HEK293 (cell line): ENCODE measurements around the gene RRM1.
A peak's percentile ranks its signal among the peaks of the same experiment; 100 is the strongest.

Experiments used
- CTCF ChIA-PET: fragments of 350-600 bp; formaldehyde crosslinking; extraction: SDS; loops from one replicate; lab custom pipeline; 2021; ENCODE audit warnings: antibody characterized with exemption; lab: Yijun Ruan, JAX
- POLR2A ChIA-PET: fragments of 300-600 bp; formaldehyde crosslinking; extraction: SDS; loops from one replicate; lab custom pipeline; 2020; ENCODE audit warnings: antibody characterized with exemption, inconsistent platforms; lab: Yijun Ruan, JAX
- H3K27ac ChIP-seq: fragments of 200-500 bp; sonication (Bioruptor generic); 2 replicates; pipeline ENCODE4 v1.5.1; 2014; ENCODE audit warnings: low read depth, low read length, control low read depth, inconsistent platforms; ENCODE audit errors: extremely low read depth
- H3K36me3 ChIP-seq, 2 experiments: fragments of 200-500 bp in 1 of 2; sonication (Bioruptor generic) in 1 of 2; 1 replicate in 1 of 2; 2 replicates in 1 of 2; pipeline ENCODE4 v1.5.1; 2014 to 2017; ENCODE audit warnings: inconsistent platforms in 2 of 2, low read length in 2 of 2; ENCODE audit not compliant: control insufficient read depth in 2 of 2, insufficient read depth in 1 of 2
- H3K4me1 ChIP-seq: fragments of 200-500 bp; sonication (Bioruptor generic); 2 replicates; pipeline ENCODE4 v1.5.1; 2014; ENCODE audit warnings: mild to moderate bottlenecking, low read length, inconsistent platforms; ENCODE audit not compliant: control insufficient read depth, insufficient read depth
- H3K4me3 ChIP-seq: 2 replicates; pipeline ENCODE4 v1.5.1; 2011; ENCODE audit warnings: low read depth, mild to moderate bottlenecking, control low read depth, low read length, moderate library complexity
- H3K9me3 ChIP-seq: fragments of 200-500 bp; sonication (Bioruptor generic); 2 replicates; pipeline ENCODE4 v1.5.1; 2014; ENCODE audit warnings: low read depth, low read length, inconsistent platforms; ENCODE audit not compliant: control insufficient read depth, insufficient read depth
- BCL11A ChIP-seq: fragments of 450-650 bp; formaldehyde crosslinking; IDR thresholded peaks from 2 replicates; pipeline ENCODE4 v1.5.1; 2016; ENCODE audit warnings: low read depth, missing biosample characterization, missing genetic modification characterization
- ZNF140 ChIP-seq: fragments of 450-650 bp; formaldehyde crosslinking; IDR thresholded peaks from 2 replicates; pipeline ENCODE4 v1.5.1; 2016; ENCODE audit warnings: missing biosample characterization, missing genetic modification characterization
- ZNF146 ChIP-seq: fragments of 450-650 bp; formaldehyde crosslinking; IDR thresholded peaks from 2 replicates; pipeline ENCODE4 v1.5.1; 2016; ENCODE audit warnings: missing biosample characterization, missing genetic modification characterization
- ZNF184 ChIP-seq: fragments of 450-650 bp; IDR thresholded peaks from 2 replicates; pipeline ENCODE4 v1.5.1; 2018; ENCODE audit warnings: missing biosample characterization, mild to moderate bottlenecking, missing genetic modification characterization
- ZNF19 ChIP-seq: fragments of 450-650 bp; formaldehyde crosslinking; IDR thresholded peaks from 2 replicates; pipeline ENCODE4; 2016; ENCODE audit warnings: missing biosample characterization, missing genetic modification characterization, low read depth
- ZNF266 ChIP-seq: fragments of 450-650 bp; formaldehyde crosslinking; IDR thresholded peaks from 2 replicates; pipeline ENCODE4 v1.5.1; 2016; ENCODE audit warnings: missing biosample characterization, missing genetic modification characterization, low read depth
- ZNF416 ChIP-seq: fragments of 450-650 bp; formaldehyde crosslinking; IDR thresholded peaks from 2 replicates; pipeline ENCODE4 v1.5.1; 2016; ENCODE audit warnings: missing biosample characterization, missing genetic modification characterization
- ZNF426 ChIP-seq: fragments of 450-650 bp; formaldehyde crosslinking; IDR thresholded peaks from 2 replicates; pipeline ENCODE4 v1.5.1; 2017; ENCODE audit warnings: missing biosample characterization, missing genetic modification characterization, mild to moderate bottlenecking, inconsistent platforms, moderate library complexity
- ZNF623 ChIP-seq: fragments of 450-650 bp; formaldehyde crosslinking; IDR thresholded peaks from 2 replicates; pipeline ENCODE4 v1.5.1; 2016; ENCODE audit warnings: missing biosample characterization, missing genetic modification characterization
- ZNF654 ChIP-seq: fragments of 450-650 bp; formaldehyde crosslinking; IDR thresholded peaks from 2 replicates; pipeline ENCODE4 v1.5.1; 2016; ENCODE audit warnings: low read depth, missing biosample characterization, missing genetic modification characterization
- ZNF664 ChIP-seq: fragments of 450-650 bp; formaldehyde crosslinking; IDR thresholded peaks from 2 replicates; pipeline ENCODE4 v1.5.1; 2016; ENCODE audit warnings: missing biosample characterization, missing genetic modification characterization
- ZNF768 ChIP-seq: fragments of 450-650 bp; formaldehyde crosslinking; IDR thresholded peaks from 2 replicates; pipeline ENCODE4 v1.5.1; 2018; ENCODE audit warnings: missing biosample characterization, mild to moderate bottlenecking, missing genetic modification characterization
- TF ChIP-seq, protein P1 (sequence below): fragments of 450-650 bp; formaldehyde crosslinking; IDR thresholded peaks from 2 replicates; pipeline ENCODE4 v1.5.1; 2016; ENCODE audit warnings: missing biosample characterization, missing genetic modification characterization
- TF ChIP-seq, protein P2 (sequence below): fragments of 450-650 bp; formaldehyde crosslinking; IDR thresholded peaks from 2 replicates; pipeline ENCODE4 v1.5.1; 2017; ENCODE audit warnings: missing biosample characterization, missing genetic modification characterization
- TF ChIP-seq, protein P3 (sequence below): fragments of 450-650 bp; formaldehyde crosslinking; IDR thresholded peaks from 2 replicates; pipeline ENCODE4; 2016; ENCODE audit warnings: missing biosample characterization, missing genetic modification characterization
- TF ChIP-seq, protein P4 (sequence below): fragments of 450-650 bp; formaldehyde crosslinking; IDR thresholded peaks from 2 replicates; pipeline ENCODE4 v1.5.1; 2017; ENCODE audit warnings: missing biosample characterization, missing genetic modification characterization
- TF ChIP-seq, protein P5 (sequence below): fragments of 450-650 bp; formaldehyde crosslinking; IDR thresholded peaks from 2 replicates; pipeline ENCODE4 v1.5.1; 2016; ENCODE audit warnings: missing biosample characterization, missing genetic modification characterization
- TF ChIP-seq, protein P6 (sequence below): fragments of 450-650 bp; formaldehyde crosslinking; conservative IDR thresholded peaks from 2 replicates; pipeline ENCODE4 v1.5.1; 2016; ENCODE audit warnings: low read depth, missing biosample characterization, missing genetic modification characterization
- TF ChIP-seq, protein P7 (sequence below): fragments of 450-650 bp; formaldehyde crosslinking; IDR thresholded peaks from 2 replicates; pipeline ENCODE4 v1.5.1; 2017; ENCODE audit warnings: missing biosample characterization, missing genetic modification characterization

The RRM1 gene

DNA sequence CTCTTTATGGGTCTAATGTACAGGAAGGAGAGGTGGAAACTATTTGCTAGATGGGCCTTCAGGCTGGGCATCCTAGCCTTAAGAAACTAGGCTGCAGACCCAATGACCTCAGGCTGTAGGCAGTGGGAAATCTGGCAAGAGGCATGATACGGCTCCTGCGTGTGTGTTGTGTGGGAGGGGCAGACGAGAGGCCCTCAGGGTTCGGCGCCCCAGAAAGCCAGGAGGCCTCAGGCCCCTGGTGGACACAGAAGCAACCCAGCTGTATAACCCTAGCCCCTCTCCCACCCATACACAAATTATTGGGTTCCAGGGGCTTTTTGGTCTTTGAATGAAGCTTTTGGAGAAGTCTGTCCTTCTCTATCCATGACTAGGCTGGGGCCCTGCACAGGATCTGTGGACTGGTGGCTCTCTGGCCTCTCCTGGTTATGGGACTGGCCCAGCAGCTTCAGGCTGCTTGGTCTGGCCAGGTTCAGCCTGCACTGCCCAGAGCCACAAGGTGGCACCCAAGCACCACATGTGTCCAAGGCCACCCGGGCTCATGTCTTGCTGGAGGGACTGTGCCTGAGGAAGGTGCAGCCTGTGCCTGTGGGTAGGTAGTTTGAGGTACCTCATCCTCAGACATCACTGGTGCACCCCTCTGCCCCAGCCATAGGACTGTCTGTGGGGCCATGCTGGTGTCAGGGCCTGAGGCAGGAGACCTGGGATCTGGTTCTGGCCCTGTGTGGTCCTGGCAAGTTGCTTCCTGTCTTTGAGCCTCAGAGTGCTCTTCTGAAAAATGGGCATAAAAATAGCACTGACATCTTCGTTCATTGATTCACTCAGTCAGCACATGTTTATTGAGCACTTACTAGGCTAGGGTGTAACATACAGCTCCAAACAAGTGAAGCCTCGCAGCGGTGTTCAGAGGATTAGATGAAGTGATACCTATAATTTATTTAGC is 87.5 kb downstream of the RRM1 start:
- Histone ChIP-seq H3K4me1 (no peaks in the 10 kb centered on the region), H3K36me3 (no peaks in the 10 kb centered on the region), H3K4me3 (no peak overlapping the region), H3K27ac (no peak overlapping the region), H3K9me3 (no peaks in the 10 kb centered on the region)
- ChIA-PET POLR2A (no interaction called here), CTCF (interaction anchor here (0.5 to 4.1 kb wide), 17 partner anchors 281 to 1032 kb away, joined by 3 to 46 read pairs (median 3); partner anchors contain the start of gene OR51D1)
- TF ChIP-seq ZNF664 (tag by site-specific recombination) = peak; percentile 57; the same call in 1 of the 2 replicates
- no peak for TF ChIP-seq ZNF426 (tag by site-specific recombination)
- no peak for TF ChIP-seq ZNF416 (tag by site-specific recombination)
- TF ChIP-seq ZNF654 (tag by site-specific recombination) = peak; percentile 73
- no peak for TF ChIP-seq ZNF19 (tag by site-specific recombination)
- no peak for TF ChIP-seq ZNF768 (tag by site-specific recombination)
- TF ChIP-seq, protein P1, sequence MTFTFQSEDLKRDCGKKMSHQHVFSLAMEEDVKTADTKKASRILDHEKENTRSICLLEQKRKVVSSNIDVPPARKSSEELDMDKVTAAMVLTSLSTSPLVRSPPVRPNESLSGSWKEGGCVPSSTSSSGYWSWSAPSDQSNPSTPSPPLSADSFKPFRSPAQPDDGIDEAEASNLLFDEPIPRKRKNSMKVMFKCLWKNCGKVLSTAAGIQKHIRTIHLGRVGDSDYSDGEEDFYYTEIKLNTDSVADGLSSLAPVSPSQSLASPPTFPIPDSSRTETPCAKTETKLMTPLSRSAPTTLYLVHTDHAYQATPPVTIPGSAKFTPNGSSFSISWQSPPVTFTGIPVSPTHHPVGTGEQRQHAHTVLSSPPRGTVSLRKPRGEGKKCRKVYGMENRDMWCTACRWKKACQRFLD = no peak
- TF ChIP-seq, protein P2, sequence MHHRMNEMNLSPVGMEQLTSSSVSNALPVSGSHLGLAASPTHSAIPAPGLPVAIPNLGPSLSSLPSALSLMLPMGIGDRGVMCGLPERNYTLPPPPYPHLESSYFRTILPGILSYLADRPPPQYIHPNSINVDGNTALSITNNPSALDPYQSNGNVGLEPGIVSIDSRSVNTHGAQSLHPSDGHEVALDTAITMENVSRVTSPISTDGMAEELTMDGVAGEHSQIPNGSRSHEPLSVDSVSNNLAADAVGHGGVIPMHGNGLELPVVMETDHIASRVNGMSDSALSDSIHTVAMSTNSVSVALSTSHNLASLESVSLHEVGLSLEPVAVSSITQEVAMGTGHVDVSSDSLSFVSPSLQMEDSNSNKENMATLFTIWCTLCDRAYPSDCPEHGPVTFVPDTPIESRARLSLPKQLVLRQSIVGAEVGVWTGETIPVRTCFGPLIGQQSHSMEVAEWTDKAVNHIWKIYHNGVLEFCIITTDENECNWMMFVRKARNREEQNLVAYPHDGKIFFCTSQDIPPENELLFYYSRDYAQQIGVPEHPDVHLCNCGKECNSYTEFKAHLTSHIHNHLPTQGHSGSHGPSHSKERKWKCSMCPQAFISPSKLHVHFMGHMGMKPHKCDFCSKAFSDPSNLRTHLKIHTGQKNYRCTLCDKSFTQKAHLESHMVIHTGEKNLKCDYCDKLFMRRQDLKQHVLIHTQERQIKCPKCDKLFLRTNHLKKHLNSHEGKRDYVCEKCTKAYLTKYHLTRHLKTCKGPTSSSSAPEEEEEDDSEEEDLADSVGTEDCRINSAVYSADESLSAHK = no peak
- TF ChIP-seq ZNF184 (tag by site-specific recombination) = no peak
- no peak for TF ChIP-seq ZNF266 (tag by site-specific recombination)
- no peak for TF ChIP-seq BCL11A
- TF ChIP-seq ZNF146 (tag by site-specific recombination) = no peak
- TF ChIP-seq, protein P3, sequence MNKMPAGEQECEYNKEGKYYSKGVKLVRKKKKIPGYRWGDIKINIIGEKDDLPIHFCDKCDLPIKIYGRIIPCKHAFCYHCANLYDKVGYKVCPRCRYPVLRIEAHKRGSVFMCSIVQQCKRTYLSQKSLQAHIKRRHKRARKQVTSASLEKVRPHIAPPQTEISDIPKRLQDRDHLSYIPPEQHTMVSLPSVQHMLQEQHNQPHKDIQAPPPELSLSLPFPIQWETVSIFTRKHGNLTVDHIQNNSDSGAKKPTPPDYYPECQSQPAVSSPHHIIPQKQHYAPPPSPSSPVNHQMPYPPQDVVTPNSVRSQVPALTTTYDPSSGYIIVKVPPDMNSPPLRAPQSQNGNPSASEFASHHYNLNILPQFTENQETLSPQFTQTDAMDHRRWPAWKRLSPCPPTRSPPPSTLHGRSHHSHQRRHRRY = no peak
- TF ChIP-seq ZNF140 (tag by site-specific recombination) = no peak
- TF ChIP-seq, protein P4, sequence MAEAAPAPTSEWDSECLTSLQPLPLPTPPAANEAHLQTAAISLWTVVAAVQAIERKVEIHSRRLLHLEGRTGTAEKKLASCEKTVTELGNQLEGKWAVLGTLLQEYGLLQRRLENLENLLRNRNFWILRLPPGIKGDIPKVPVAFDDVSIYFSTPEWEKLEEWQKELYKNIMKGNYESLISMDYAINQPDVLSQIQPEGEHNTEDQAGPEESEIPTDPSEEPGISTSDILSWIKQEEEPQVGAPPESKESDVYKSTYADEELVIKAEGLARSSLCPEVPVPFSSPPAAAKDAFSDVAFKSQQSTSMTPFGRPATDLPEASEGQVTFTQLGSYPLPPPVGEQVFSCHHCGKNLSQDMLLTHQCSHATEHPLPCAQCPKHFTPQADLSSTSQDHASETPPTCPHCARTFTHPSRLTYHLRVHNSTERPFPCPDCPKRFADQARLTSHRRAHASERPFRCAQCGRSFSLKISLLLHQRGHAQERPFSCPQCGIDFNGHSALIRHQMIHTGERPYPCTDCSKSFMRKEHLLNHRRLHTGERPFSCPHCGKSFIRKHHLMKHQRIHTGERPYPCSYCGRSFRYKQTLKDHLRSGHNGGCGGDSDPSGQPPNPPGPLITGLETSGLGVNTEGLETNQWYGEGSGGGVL (tag by site-specific recombination) = no peak
- TF ChIP-seq ZNF623 (tag by site-specific recombination) = no peak
- TF ChIP-seq, protein P5, sequence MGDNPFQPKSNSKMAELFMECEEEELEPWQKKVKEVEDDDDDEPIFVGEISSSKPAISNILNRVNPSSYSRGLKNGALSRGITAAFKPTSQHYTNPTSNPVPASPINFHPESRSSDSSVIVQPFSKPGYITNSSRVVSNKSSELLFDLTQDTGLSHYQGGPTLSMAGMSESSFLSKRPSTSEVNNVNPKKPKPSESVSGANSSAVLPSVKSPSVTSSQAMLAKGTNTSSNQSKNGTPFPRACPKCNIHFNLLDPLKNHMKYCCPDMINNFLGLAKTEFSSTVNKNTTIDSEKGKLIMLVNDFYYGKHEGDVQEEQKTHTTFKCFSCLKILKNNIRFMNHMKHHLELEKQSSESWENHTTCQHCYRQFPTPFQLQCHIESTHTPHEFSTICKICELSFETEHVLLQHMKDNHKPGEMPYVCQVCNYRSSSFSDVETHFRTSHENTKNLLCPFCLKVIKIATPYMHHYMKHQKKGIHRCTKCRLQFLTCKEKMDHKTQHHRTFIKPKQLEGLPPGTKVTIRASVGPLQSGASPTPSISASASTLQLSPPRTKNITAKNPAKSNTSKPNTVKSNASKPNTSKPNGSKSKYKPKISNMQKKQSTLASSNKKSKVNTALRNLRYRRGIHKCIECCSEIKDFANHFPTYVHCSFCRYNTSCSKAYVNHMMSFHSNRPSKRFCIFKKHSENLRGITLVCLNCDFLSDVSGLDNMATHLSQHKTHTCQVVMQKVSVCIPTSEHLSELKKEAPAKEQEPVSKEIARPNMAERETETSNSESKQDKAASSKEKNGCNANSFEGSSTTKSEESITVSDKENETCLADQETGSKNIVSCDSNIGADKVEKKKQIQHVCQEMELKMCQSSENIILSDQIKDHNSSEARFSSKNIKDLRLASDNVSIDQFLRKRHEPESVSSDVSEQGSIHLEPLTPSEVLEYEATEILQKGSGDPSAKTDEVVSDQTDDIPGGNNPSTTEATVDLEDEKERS (tag by site-specific recombination) = no peak
- TF ChIP-seq, protein P6, sequence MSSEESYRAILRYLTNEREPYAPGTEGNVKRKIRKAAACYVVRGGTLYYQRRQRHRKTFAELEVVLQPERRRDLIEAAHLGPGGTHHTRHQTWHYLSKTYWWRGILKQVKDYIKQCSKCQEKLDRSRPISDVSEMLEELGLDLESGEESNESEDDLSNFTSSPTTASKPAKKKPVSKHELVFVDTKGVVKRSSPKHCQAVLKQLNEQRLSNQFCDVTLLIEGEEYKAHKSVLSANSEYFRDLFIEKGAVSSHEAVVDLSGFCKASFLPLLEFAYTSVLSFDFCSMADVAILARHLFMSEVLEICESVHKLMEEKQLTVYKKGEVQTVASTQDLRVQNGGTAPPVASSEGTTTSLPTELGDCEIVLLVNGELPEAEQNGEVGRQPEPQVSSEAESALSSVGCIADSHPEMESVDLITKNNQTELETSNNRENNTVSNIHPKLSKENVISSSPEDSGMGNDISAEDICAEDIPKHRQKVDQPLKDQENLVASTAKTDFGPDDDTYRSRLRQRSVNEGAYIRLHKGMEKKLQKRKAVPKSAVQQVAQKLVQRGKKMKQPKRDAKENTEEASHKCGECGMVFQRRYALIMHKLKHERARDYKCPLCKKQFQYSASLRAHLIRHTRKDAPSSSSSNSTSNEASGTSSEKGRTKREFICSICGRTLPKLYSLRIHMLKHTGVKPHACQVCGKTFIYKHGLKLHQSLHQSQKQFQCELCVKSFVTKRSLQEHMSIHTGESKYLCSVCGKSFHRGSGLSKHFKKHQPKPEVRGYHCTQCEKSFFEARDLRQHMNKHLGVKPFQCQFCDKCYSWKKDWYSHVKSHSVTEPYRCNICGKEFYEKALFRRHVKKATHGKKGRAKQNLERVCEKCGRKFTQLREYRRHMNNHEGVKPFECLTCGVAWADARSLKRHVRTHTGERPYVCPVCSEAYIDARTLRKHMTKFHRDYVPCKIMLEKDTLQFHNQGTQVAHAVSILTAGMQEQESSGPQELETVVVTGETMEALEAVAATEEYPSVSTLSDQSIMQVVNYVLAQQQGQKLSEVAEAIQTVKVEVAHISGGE (tag by site-specific recombination) = no peak
- TF ChIP-seq, protein P7, sequence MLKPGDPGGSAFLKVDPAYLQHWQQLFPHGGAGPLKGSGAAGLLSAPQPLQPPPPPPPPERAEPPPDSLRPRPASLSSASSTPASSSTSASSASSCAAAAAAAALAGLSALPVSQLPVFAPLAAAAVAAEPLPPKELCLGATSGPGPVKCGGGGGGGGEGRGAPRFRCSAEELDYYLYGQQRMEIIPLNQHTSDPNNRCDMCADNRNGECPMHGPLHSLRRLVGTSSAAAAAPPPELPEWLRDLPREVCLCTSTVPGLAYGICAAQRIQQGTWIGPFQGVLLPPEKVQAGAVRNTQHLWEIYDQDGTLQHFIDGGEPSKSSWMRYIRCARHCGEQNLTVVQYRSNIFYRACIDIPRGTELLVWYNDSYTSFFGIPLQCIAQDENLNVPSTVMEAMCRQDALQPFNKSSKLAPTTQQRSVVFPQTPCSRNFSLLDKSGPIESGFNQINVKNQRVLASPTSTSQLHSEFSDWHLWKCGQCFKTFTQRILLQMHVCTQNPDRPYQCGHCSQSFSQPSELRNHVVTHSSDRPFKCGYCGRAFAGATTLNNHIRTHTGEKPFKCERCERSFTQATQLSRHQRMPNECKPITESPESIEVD = no peak
